Stimulated activated CD8-positive, alpha-beta memory T cell treated with anti-CD3 and anti-CD28 coated beads, Interleukin-12 subunit alpha, Interleukin-12 subunit beta, amount 100 ng/mL, for 24 hours (primary cell): ENCODE data around the gene RPS6KA3.

Experiments
- DNase-seq: peaks from one replicate; pipeline ENCODE4 v3.0.0-alpha.2; 2020; ENCODE audit errors: extremely low read depth

RPS6KA3 gene

GRCh38 chrX:20266810-20267606, at the start of gene RPS6KA3:
RPS6KA3 (minus strand) TSS chrX:20266909; CDS start chrX:20266632, 277 bp downstream.
- DNase-seq = peak; percentile 78

GRCh38 chrX:20315140-20315539, 48.4 kb upstream of the RPS6KA3 start:
- DNase-seq = no peak

DNA sequence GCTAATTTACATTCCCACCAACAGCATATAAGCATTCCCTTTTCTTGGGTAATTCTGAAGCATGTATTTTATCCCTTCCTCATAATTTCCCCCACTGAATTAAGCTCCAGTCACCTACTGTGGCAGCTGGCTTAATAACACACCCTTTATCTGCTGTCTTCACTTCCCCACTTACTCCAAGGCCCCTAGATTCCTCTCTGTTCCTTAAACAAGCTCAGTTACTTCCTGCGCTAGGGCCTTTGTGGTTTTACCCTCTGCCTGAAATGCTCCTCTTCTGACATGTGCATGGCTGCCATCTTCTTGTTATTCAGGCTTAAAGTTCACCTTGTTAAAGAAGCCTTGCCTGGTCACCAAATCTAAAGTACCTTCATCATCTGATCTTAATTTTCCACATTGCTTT, 47.2 kb upstream of the RPS6KA3 start:
- DNase-seq = no peak

DNA sequence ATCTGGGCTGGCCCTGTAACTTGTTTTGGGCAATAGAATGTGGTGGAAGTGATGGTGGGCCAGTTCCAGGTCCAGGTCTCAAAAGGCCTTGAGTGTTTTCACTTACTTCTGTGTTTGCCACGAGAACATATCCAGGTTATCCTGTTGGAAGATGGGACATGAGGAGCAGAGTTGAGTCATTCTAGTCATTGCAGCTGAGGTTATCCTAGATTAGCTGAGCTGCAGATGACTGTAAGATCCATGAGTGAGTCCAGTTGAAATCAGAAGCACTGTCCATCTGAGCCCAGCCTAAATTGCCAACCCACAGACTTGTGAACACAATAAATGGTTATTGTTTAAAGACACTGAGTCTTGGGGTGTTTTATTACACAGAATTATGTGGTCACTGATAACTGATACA, 45.3 kb upstream of the RPS6KA3 start:
- DNase-seq = no peak

DNA sequence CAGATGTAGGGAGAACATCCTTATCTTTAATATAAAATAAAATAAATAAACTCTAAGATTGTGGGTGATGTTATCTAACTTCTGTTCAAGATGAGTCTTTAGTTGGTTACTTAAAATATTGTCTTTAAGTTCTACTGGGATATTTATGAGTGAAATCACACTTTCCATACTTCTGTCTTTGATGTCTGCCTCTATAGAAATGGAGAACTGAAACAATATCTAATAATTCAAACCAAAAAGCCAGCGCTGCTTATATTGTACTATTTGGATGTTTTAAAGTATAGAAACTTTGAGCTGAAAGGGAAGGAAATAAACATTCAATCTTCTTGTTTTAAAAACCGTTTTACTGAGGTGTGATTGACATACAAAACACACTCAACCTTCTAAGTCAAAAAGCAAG, 44.8 kb upstream of the RPS6KA3 start:
- no peak for DNase-seq

- no peak for DNase-seq
Measured at GRCh38 chrX:20309806-20310205, 43.1 kb upstream of the RPS6KA3 start.

- no peak for DNase-seq
Measured at GRCh38 chrX:20306668-20307067, 40.0 kb upstream of the RPS6KA3 start.

- no peak for DNase-seq
Measured at GRCh38 chrX:20300822-20301221, 34.1 kb upstream of the RPS6KA3 start.

DNA sequence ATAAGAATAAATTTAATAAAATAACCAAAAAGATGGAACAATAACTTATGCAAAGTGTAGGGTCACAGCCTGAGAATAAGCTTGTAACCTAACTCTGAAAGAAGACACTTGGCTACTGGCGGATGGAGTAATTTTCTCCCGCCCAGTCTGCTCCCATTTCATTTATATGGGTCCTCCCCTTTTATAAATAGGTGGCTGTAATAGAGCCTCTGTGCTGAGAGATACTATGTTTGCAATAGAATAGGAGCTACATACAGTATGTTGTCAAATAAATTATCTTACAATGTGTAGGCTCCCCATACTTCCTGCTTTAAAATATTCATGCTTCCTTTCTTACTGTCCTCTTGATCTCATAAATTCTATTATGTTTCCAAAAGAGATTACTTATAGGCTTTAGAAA, 28.2 kb upstream of the RPS6KA3 start:
- no peak for DNase-seq

DNA sequence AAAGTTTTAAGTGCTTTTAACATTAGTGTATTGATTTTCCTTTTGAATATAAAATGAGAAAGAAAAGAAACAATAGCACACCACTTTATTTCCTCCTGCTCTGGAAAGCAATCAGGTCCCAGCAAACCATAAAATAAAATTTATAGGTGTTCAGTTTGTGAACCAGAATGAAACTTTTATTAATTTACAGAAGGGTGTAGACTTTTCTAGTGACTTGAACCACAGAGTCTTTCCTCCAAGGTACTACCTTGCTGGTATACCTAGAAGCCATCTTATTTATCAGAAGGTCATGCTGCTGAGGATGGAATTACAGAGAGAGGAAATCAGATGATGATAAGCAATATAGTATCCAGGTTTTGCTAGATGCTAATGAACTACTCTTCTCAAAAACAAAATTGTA, 27.6 kb upstream of the RPS6KA3 start:
- no peak for DNase-seq

DNA sequence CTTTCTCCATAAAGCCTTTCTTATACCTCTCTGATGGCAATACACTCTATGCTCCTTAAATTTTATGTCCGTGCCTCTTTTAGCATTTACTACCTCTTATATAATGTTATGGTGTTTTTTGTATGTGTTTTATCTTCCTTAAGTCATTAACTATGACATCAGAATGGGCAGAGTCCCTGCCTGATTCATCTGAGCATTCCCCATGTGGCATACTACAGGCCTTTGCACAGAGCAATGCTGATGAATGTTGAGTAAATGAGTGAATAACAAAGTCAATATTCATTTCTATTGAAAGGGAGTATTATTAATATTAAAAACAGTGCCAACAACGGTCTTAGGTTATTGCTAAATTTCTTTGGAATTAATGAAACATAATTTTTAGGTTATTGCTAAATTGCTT, 18.8 kb upstream of the RPS6KA3 start:
- no peak for DNase-seq

- DNase-seq = no peak
Measured at GRCh38 chrX:20284992-20285391, 18.3 kb upstream of the RPS6KA3 start.

GRCh38 chrX:20284444-20284843, 17.7 kb upstream of the RPS6KA3 start:
- DNase-seq = no peak

DNA sequence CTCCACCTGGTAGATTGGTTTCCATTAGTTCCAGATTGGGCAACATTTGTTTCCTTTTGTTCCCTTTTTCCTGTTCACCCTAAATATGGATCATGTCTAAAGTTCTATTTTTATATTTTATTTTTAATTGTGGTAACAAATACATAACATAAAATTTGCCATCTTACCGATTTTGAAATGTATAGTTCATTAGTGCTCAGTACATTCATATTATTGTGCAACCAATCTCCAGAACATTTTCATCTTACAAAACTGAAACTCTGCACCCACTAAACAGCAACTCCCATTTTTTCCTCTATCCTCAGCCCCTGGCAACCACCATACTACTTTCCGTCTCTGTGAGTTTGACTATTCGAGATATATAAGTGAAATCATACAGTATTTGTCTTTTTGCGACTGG, 14.2 kb upstream of the RPS6KA3 start:
- DNase-seq = no peak

DNA sequence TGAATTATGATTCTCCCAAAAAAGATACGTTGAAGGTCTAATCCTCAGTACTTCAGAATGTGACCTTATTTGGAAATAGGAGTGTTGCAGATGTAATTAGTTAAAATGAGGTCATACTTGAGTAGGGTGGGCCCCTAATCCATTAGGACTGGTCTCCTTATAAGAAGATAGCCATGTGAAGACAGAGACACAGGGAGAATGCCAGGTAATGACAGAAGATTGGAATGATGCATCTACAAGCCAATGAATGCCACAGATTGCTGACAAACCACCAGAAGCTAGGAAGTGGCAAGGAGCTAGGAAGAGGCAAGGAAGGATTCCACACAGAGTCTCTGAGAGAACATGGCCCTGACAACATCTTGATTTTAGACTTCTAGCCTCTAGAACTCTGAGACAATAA, 7.4 kb upstream of the RPS6KA3 start:
- no peak for DNase-seq

DNA sequence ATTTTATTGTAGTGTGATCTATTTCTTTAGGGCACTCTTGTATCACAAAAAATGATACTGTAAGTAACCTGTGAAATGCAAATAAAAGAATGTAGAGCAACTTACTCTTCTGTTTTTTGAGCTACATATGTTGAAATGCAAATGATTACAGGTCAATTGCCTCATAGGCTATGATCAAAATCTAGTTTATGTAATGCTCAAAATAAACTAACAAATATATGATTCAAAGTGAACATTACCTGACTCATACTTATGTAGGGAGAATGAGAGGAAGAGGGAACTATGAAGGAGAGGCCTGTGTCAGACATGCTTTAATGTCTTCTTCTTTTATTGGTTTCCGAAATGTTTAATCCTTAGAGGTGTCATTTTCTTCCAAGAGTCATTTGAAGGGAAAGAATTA, 5.0 kb upstream of the RPS6KA3 start:
- DNase-seq = no peak

DNA sequence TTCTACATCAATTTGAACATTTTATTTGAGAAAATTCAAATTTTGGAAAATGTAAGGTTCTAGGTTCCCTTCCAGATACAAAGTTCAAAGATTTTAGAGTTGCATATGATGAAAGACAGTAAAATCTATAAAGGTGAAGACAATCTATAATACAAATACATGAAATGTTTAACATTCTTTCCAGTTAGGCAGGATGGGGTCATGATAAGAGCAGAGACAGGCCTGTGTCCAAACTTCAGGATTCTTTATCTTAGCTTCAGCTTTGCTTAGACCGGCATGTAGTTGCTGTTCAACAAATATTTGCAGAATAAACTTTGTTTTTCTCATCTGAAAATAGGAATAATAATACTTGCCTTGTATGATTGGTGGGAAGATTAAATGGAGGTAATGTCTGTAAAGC, 4.5 kb upstream of the RPS6KA3 start:
- no peak for DNase-seq

DNA sequence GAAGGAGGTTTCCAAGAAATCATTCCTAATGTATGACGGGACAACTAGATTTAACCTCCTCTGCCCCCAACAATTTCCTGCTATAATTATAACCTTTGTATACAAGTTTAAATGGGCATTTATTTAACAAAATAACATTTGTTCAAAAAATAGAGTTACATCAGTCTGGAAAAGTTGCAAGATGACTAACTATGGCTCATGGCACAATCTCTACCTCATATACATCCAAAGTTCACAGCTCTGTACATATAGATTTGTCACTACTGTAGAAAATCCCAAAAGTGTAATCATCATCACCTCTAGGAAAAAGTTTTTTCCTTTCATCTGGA, 3.8 kb upstream of the RPS6KA3 start:
- DNase-seq = no peak

GRCh38 chrX:20269848-20270561, 3.3 kb upstream of the RPS6KA3 start:
- no peak for DNase-seq

DNA sequence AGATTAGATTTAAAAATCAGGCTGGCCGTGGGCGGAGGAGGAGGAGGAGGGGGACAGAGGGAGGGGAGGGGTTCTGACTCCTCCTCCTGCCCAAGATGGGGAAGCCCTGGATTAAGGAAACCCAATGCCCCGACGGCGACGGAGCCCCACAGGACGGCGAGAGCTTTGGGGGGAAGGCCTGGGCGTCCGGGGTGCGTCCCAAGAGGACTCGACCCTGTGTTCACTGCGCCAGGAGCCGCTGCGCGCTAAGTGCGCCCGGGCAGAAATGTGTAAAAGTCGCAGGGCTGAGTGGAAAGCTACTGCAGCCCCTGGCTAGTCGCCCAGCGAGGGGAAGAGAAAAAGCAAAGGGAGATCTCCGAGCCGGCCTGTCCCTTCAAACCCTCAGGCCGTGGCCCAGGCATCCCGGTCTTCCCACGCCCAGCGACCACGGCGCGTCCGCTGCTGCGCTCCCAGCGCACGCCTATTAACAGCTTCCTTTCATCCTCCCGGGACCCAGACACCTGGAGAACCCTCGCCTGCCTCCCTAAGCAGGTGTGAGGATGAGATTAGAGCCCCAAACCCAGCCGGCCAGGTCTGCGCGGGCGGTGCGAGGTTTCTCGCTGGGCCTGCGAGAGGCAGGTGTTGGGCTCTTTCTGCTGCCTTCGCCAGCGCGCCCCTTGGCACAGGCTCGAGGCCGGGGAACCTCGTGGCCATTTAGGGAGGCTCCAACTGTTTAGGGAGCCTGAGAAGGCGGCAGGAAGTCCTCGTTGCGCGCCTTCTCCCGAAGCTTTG, 1.4 kb upstream of the RPS6KA3 start:
- no peak for DNase-seq

- DNase-seq = no peak
Measured at GRCh38 chrX:20267607-20267930, 860 bp upstream of the RPS6KA3 start.

DNA sequence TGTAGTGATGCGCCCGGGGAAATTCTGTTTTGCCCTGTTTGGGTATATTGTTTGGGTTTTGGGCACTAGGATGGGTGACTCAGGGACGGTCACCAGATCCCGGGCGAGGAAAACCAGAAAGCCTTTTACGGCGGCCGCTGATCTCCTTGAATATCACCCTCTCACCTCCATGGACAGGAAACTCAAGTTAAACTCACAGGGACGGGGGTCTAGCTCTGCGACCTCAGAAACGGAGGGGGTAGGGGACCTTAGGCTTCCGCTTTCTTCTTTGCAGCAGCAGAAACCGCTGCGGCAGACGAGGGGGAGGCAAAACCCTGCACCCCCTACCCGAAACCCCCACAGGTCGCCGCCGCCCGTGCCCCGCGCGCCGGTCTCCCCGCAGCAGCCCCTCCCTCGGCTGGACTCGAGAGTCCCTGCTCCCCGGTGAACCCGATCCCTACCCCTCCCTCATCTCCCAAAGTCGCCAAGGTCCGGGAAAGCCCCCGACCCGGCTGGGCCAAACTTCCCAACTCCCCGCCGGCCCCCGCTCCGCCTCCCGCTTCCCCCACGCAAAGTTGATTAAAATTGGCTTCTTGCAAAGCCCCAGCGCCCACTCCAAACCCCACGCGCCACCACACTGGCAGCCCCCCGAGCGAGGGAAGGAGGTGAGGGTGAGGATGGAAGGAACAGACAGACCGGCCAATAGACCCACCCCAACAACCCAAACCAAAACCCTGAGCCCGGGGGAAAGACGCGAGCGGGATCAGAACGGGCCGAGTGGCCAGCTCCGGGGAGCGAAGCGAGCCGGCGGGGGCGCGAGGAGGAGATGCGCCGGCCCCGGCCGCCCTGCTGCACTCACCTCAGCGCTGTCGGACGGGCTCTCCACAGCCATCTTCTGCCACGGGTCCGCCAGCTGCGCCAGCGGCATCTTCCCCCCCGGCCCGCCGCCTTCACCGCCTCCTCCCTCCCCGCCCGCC, 705 bp downstream of the RPS6KA3 start:
- no peak for DNase-seq
